SK-N-MC (cell line): ENCODE results near the gene SPINK8.
"Not testable (repeated sequence)": the region's sequence is repeated elsewhere in the genome, so short reads cannot be mapped to it uniquely, and the experiment has no call there.

Experiments used
- DNase-seq: peaks from one replicate; pipeline ENCODE4 v3.0.0-alpha.2; 2011; ENCODE audit warnings: low read depth, low spot score
- H3K27ac ChIP-seq: fragments of 200-600 bp; sonication (generic); 2 replicates; pipeline ENCODE4 v1.5.1; 2016; ENCODE audit warnings: mixed run types
- H3K36me3 ChIP-seq: fragments of 200-600 bp; sonication (generic); 2 replicates; pipeline ENCODE4 v1.6.1; 2017; ENCODE audit warnings: antibody characterized with exemption, low read length, mixed read lengths; ENCODE audit not compliant: insufficient read depth
- H3K4me3 ChIP-seq: fragments of 200-600 bp; sonication (generic); 2 replicates; pipeline ENCODE4 v1.5.1; 2016
- H3K9ac ChIP-seq: fragments of 200-600 bp; sonication (generic); 2 replicates; pipeline ENCODE4 v1.8.0; 2017; ENCODE audit warnings: mixed run types, mixed read lengths; ENCODE audit not compliant: insufficient read length
- H3K9me3 ChIP-seq: fragments of 200-600 bp; sonication (generic); 2 replicates; pipeline ENCODE4 v1.6.1; 2017; ENCODE audit warnings: low read depth, mild to moderate bottlenecking, antibody characterized with exemption, low read length, moderate library complexity, mixed read lengths
- EZH2 ChIP-seq: fragments of 200-600 bp; sonication (generic); IDR thresholded peaks from one replicate; pipeline ENCODE4 v1.6.1; 2017; ENCODE audit warnings: antibody characterized with exemption
- FOXP2 ChIP-seq: optimal IDR thresholded peaks from 2 replicates; pipeline ENCODE3; 2011; ENCODE audit warnings: mild to moderate bottlenecking, moderate library complexity; ENCODE audit not compliant: insufficient read depth; ENCODE audit errors: extremely low read length, control extremely low read depth
- POLR2AphosphoS5 ChIP-seq: IDR thresholded peaks from 2 replicates; pipeline ENCODE4 v1.6.1; 2012; ENCODE audit warnings: mild to moderate bottlenecking, low read depth, low read length, borderline replicate concordance

SPINK8 gene

GRCh38 chr3:48361928-48362327, 28.5 kb upstream of the SPINK8 start:
- no peak for DNase-seq
- H3K4me3 ChIP-seq, result no peak overlapping the region
- H3K27ac ChIP-seq, result no peak overlapping the region
- no peaks in the 10 kb centered on the region for H3K36me3 ChIP-seq
- no peak overlapping the region for H3K9ac ChIP-seq
- TF ChIP-seq EZH2, result no peak
- no peak for TF ChIP-seq FOXP2
- TF ChIP-seq POLR2AphosphoS5, result no peak
- H3K9me3 ChIP-seq, result no peaks in the 10 kb centered on the region

- Histone ChIP-seq H3K4me3 (no peak overlapping the region), H3K9ac (no peak overlapping the region), H3K27ac (no peak overlapping the region), H3K9me3 (no peaks in the 10 kb centered on the region), H3K36me3 (no peaks in the 10 kb centered on the region)
- no peak for TF ChIP-seq EZH2
- no peak for TF ChIP-seq POLR2AphosphoS5
- no peak for DNase-seq
Measured at GRCh38 chr3:48356419-48356818, 23.0 kb upstream of the SPINK8 start.

GRCh38 chr3:48353987-48354386, 20.5 kb upstream of the SPINK8 start:
- Histone ChIP-seq H3K9me3 (no peaks in the 10 kb centered on the region), H3K36me3 (no peaks in the 10 kb centered on the region), H3K27ac (no peak overlapping the region), H3K9ac (no peak overlapping the region), H3K4me3 (no peak overlapping the region)
- DNase-seq, result no peak
- TF ChIP-seq POLR2AphosphoS5 (no peak), EZH2 (no peak), FOXP2 (no peak)

GRCh38 chr3:48352546-48352945, 19.1 kb upstream of the SPINK8 start:
- no peak for DNase-seq
- Histone ChIP-seq H3K27ac (no peak overlapping the region), H3K36me3 (no peaks in the 10 kb centered on the region), H3K4me3 (no peak overlapping the region), H3K9ac (no peak overlapping the region), H3K9me3 (no peaks in the 10 kb centered on the region)
- TF ChIP-seq EZH2, result no peak
- TF ChIP-seq FOXP2, result no peak
- no peak for TF ChIP-seq POLR2AphosphoS5

GRCh38 chr3:48347500-48347899, 14.0 kb upstream of the SPINK8 start:
- no peak overlapping the region for H3K9ac ChIP-seq
- DNase-seq, result no peak
- no peaks in the 10 kb centered on the region for H3K36me3 ChIP-seq
- no peaks in the 10 kb centered on the region for H3K9me3 ChIP-seq
- H3K4me3 ChIP-seq, result no peak overlapping the region
- TF ChIP-seq FOXP2 (no peak), POLR2AphosphoS5 (no peak), EZH2 (no peak)
- no peak overlapping the region for H3K27ac ChIP-seq

- TF ChIP-seq POLR2AphosphoS5 (no peak), EZH2 (no peak), FOXP2 (no peak)
- Histone ChIP-seq H3K9me3 (no peaks in the 10 kb centered on the region), H3K4me3 (no peak overlapping the region), H3K27ac (no peak overlapping the region), H3K36me3 (no peaks in the 10 kb centered on the region), H3K9ac (no peak overlapping the region)
- DNase-seq, result no peak
Measured at GRCh38 chr3:48345946-48346572, 12.6 kb upstream of the SPINK8 start.

- H3K27ac ChIP-seq, result no peak overlapping the region
- H3K4me3 ChIP-seq, result no peak overlapping the region
- H3K36me3 ChIP-seq, result no peaks in the 10 kb centered on the region
- DNase-seq, result no peak
- TF ChIP-seq EZH2 (no peak), FOXP2 (no peak), POLR2AphosphoS5 (no peak)
- H3K9ac ChIP-seq, result no peak overlapping the region
- no peaks in the 10 kb centered on the region for H3K9me3 ChIP-seq
Measured at GRCh38 chr3:48344867-48345507, 11.5 kb upstream of the SPINK8 start.

- H3K4me3 ChIP-seq, result no peak overlapping the region
- TF ChIP-seq EZH2 (no peak), FOXP2 (no peak), POLR2AphosphoS5 (no peak)
- H3K27ac ChIP-seq, result no peak overlapping the region
- no peak for DNase-seq
- H3K9ac ChIP-seq, result no peak overlapping the region
- no peaks in the 10 kb centered on the region for H3K36me3 ChIP-seq
- no peaks in the 10 kb centered on the region for H3K9me3 ChIP-seq
Measured at GRCh38 chr3:48343432-48343831, 10.0 kb upstream of the SPINK8 start.

GRCh38 chr3:48338635-48339034, 5.2 kb upstream of the SPINK8 start:
- no peak overlapping the region for H3K4me3 ChIP-seq
- no peak for DNase-seq
- no peak for TF ChIP-seq FOXP2
- TF ChIP-seq EZH2, result no peak
- no peak for TF ChIP-seq POLR2AphosphoS5
- H3K9ac ChIP-seq, result no peak overlapping the region
- no peaks in the 10 kb centered on the region for H3K36me3 ChIP-seq
- H3K27ac ChIP-seq, result no peak overlapping the region
- H3K9me3 ChIP-seq, result no peaks in the 10 kb centered on the region

GRCh38 chr3:48337536-48337935, 4.1 kb upstream of the SPINK8 start:
- H3K4me3 ChIP-seq, H3K36me3 ChIP-seq, H3K27ac ChIP-seq, H3K9me3 ChIP-seq, DNase-seq, H3K9ac ChIP-seq: not testable (repeated sequence)

GRCh38 chr3:48335286-48335685, 1.8 kb upstream of the SPINK8 start:
- not testable (repeated sequence) for H3K4me3 ChIP-seq, DNase-seq

More at GRCh38 chr3:48335286-48335685, 1.8 kb upstream of the SPINK8 start:
- H3K9ac ChIP-seq, H3K9me3 ChIP-seq, H3K36me3 ChIP-seq, H3K27ac ChIP-seq: not testable (repeated sequence)
